GM23248 (cell line): ENCODE results near the gene NT5DC3.

Experiments
- EZH2 ChIP-seq: fragments of 200-600 bp; sonication (generic); IDR thresholded peaks from 2 replicates; pipeline ENCODE4 v1.6.1; 2018; ENCODE audit warnings: antibody characterized with exemption, mild to moderate bottlenecking; ENCODE audit not compliant: insufficient read depth, poor library complexity, severe bottlenecking
- EZH2phosphoT487 ChIP-seq: fragments of 200-600 bp; sonication (generic); IDR thresholded peaks from 2 replicates; pipeline ENCODE4 v1.6.1; 2018; ENCODE audit warnings: antibody characterized with exemption, moderate library complexity, mild to moderate bottlenecking, low read depth; ENCODE audit not compliant: insufficient read depth

DNA sequence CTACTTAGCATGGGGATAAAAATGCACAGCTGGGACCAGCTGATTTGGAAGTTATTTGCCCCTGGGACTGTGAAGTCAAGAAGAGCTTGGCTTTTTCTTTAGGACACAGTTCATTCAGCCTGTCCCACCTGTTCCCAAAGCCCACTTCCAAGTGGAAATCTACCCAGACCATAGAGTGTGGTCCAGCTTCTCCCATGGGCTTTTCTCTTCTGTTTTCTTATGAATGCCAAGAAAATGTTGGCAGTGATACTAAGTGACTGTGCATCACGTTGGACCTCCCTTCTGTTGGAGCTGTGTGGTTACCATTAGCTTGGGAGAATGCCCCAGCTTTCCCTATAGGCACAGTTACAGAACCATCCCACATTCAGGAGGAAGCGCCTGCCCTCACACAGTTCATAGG lies 89.4 kb downstream of the NT5DC3 start:
- TF ChIP-seq EZH2 = no peak
- no peak for TF ChIP-seq EZH2phosphoT487
